Loucy (cell line): ENCODE measurements around the gene MYCBP2.

Experiments used
- CTCF ChIP-seq: fragments of 200-600 bp; sonication (generic); conservative IDR thresholded peaks from 2 replicates; pipeline ENCODE4 v1.5.1; 2014; ENCODE audit warnings: mild to moderate bottlenecking, antibody characterized with exemption, low read length
- EZH2phosphoT487 ChIP-seq: fragments of 200-600 bp; IDR thresholded peaks from 2 replicates; pipeline ENCODE4 v1.6.1; 2018; ENCODE audit warnings: antibody characterized with exemption, mild to moderate bottlenecking, moderate library complexity, borderline replicate concordance

GRCh38 chr13:77213644-77214043 is 113.2 kb downstream of the MYCBP2 start:
- TF ChIP-seq CTCF = no peak
- no peak for TF ChIP-seq EZH2phosphoT487
